Left forelimb (tissue), 1 donor: ENCODE measurements around the gene SF1.
"Not testable (repeated sequence)": the region's sequence is repeated elsewhere in the genome, so short reads cannot be mapped to it uniquely, and the experiment has no call there.

ENCODE experiments used
- DNase-seq: peaks from one replicate; pipeline ENCODE4 v3.0.0-alpha.2; 2018; ENCODE audit warnings: low spot score

Gene SF1, protein sequence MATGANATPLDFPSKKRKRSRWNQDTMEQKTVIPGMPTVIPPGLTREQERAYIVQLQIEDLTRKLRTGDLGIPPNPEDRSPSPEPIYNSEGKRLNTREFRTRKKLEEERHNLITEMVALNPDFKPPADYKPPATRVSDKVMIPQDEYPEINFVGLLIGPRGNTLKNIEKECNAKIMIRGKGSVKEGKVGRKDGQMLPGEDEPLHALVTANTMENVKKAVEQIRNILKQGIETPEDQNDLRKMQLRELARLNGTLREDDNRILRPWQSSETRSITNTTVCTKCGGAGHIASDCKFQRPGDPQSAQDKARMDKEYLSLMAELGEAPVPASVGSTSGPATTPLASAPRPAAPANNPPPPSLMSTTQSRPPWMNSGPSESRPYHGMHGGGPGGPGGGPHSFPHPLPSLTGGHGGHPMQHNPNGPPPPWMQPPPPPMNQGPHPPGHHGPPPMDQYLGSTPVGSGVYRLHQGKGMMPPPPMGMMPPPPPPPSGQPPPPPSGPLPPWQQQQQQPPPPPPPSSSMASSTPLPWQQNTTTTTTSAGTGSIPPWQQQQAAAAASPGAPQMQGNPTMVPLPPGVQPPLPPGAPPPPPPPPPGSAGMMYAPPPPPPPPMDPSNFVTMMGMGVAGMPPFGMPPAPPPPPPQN

DNA sequence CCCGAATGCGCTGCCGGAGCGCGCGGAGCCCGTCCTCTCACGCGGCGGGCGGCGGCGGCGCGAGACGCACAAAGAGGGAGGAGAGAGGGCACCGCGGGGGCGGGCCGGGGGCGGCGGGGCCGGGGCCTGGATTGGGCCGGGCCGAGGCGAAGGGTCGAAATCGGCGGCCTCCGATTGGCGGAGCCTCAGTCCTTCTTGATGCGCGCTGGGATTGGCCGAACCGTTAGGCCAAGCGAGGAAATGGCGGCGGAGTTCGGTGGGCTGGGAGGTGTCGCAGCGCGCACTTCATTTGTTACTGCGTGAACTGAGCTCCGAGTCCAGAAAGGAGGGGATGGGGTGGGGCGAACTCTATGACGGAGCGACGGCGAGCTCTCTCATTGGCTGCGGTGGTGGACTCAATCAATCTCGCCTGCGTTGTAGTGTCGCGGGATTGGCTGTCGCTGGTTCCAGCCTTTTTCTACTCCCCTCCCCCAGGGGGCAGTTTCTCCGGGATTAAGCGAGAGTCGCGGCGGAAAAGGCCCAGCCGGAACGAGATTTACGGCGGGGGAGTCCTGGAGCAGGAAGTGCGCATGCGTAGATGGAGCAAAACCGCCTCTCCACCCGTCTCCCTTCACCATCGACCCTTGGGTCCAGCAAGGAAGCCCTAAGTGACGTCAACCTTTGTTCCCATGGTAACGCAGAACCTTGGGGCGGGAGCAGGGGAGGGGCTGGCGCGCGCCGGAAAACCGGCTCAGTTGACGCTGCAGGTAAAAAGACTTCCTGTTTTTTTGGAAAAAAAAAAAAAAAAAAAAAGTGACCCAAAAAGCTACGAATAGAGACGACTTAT lies at the start of gene SF1:
SF1 (minus strand) TSS at position 70 of the 826 bp plus-strand sequence. CDS start 150 bp downstream, outside the sequence.
- DNase-seq = peak; percentile 99

DNA sequence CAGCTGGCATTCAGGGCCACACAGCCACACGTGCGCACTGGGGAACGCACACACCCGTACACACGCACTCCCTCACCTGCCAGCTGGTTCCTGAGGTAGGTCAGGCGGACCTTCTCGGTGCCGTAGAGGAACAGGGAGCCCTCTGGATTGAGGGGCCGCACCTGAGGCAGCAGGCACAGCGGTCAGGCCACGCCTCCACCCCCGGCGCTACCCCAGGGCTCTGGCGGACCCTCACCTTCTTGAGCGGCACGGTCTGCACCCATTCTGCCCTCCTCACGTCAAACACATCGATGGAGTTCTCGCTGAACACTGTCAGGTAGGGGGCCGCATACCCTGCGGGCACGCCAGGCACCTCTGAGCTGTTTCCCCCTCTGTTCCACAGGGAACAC lies 49.1 kb upstream of the SF1 start:
- no peak for DNase-seq

DNA sequence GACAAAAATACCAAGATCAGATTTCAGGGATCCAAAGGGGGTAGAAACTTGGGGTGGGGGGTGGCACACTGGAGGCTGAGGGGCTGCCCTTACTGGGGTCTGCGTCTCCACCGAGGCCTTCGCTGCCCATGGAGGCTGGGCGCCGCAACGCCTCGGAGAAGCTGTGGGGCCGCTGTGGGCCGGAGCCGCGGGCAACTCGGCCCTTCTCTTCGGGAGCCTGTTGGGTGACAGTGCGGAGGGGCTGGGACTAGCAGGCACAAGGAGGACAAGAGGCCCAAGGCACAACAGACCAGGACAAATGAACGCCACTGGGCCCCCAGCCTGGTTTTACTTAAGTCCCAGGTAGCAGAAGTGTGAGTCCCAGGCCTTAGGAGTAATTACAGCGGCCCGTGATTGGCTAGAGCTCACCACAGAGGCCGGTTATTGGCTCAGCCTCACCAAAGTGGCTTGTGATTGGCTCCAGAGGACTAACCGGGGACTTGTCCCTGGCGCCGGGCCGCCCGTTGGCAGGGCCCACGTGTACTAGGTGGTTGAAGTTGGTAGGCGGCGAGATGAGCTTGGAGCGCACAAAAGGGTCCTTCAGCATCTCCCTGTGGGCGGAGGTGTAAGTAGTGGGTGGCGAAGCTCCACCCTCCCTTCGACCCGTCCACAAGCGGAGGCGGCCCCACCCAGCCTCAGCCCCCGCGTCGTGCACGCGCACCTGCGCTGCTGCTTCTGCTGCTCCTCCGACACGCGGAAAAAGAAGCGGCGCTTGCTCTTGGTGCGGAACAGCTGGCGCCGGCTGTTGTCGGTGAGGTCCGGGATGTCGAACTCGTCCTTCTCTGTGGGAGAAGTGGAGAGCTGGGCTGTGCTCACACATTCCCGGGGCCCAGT lies 48.5 kb upstream of the SF1 start:
- DNase-seq = no peak

DNA sequence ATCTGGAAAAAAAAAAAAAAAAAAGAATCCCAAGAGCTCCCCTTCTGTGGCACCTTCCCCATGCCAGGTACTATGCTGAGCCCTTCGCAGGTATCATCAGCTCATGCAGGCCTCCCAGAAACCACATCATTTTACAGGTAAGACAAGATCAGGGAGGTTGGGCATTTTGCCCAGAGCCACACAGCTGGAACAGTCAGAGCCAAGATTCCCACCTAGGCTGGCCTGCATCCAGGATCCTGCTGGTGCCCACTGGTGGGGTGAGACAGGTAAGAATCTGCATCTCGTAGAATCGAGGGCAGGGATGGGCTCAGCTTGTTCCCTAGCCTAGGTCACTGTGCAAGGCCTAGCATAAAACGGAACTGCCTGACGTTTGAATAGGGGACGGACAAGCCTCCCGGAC lies 47.7 kb upstream of the SF1 start:
- no peak for DNase-seq

DNA sequence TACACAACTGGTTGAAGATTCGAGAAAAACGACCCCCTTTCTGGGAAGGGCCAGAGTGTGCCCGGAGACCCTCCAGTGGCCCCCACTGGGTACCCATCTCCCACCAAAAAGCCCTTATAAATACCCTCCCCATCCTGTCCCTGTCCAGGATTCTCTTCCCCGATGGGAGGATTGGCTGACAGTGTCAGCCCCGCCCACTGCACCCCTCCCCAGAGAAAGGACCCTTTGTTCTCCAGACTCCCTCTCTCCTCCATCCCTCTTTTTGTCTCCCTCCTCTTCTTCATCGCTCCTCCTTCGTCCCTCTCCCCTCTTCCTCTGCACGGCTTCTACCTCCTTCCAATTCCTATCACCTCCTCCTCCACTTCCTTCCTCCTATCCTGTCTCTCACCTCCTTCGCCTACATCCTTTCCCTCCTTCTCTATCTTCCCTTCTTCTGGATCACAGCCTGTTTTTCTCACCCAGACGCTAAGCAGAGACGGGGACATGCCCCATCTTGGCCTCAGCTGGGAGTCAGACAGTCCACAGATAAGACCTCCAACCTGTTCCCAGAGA lies 45.3 kb upstream of the SF1 start:
- DNase-seq = no peak

DNA sequence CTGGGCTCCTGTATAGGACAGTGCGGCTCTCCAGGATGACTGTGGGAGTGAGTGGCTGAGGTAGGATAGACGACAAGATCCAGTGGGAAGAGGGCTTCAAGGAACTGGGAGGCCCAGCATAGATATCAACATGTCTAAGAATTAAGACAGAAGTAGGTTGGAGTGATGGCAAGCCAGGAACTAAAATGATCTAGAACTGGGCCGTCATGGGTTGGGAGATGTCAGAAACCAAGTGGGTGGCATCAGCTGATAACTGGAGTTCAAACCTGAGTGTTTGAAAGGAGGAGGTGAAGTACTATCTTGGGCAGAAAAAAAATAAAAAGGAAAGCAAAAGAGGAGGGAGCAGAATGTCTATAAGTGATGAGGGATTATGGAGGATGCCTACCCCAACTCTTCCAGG lies 39.1 kb upstream of the SF1 start:
- DNase-seq = no peak

DNA sequence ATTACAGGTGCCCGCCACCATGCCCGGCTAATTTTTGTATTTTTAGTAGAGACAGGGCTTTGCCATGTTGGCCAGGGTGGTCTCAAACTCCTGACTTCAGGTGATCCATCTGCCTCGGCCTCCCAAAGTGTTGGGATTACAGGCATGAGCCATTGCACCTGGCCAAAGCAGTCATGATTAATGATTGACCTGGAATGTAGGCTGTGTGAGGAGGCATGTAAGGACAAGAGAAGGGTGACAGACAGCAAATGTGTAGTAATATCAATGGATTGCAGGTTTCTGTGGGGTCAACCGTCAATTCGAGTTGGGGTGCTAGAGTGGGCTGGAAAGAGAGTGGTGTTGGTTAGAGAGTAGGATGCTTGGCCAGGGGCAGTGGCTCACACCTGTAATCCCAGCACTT lies 37.1 kb upstream of the SF1 start:
- not testable (repeated sequence) for DNase-seq

DNA sequence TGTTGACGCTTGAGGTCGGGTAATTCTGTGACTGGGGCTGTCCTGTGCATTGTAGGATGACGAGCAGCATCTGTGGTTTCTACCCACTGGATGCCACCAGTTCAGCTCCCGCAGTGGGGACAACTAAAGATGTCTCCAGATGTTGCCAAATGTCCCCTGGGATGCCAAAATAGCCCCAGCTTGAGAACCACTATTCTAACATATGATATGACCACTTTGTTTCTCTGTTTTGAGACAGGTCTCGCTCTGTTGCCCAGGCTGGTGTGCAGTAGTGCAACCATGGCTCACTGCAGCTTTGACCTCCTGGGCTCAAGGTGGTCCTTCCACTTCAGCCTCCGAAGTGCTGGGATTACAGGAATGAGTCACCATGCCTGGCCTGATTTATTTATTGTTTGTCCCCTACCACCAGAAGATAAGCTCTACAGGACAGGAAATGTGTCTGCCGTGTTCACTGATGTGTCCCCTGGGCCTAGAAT lies 36.4 kb upstream of the SF1 start:
- no peak for DNase-seq

DNA sequence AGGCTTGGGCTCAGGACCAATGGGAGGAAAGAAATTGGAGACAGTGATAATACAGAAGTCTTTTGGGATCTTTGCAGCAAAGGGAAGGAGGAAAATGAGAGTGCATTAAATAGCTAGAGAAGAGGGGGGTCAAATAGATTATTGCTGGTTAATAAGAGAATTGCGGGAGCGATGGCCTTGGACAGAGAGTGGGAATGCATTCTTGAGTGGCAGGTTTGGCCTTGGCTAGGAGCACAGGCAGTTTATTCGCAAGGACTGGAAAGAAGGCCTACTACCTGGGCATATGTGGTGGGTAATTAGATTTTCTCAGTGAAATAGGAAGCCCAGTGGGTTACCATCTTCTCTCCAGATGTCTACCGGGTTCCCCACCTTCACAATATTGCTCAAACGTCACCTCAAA lies 35.5 kb upstream of the SF1 start:
- DNase-seq = no peak

DNA sequence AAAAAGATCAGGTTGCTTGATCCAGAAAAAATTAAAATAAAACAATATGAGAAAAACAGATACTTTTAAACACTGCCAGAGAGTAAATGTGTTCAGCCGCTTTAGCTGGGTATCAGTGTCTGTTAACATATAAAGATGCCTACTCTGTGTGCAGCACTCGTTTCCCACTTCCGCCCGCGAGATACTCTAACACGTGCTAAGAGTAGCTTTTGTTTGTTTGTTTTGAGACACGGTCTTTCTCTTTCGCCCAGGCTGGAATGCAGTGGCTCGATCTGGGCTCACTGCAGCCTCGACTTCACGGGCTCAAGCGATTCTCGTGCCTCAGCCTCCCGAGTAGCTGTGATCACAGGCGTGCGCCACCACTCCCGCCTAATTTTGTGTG lies 32.5 kb upstream of the SF1 start:
- DNase-seq = no peak

DNA sequence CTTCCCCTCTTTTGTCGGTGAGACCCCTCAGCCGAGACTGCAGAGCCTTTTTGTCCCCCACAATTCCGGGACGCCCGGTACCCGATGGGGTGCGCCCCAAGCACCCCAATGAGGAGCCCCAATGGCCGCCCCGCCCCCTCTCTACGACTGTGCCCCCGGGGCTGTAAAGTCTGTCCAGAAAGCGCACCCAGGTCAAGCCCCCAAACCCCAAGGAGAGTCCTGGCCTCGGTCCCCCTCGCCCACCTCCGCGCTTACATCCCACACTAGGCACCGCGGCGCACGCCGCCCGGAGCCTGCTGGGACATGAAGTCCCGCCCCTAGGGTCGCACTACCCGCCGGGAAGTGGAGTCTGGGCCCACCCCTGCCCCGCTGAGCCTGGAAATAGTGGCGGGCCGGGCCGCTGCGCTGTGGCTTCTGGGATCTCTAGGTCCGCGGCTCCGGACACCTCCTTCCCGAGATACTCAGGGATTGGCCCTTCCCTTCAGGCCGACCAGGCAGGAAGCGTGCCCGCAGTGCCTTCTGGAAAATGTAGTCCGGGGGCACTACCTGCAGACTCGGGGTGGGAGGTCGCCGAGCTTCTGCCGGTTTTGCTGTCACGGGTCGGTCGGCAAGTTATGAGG lies 32.0 kb upstream of the SF1 start, which contains the start of gene MEN1:
MEN1 (minus strand) TSS at position 281 of the 620 bp plus-strand sequence. CDS start 442 bp downstream, outside the sequence.
- peak; percentile 97 for DNase-seq

DNA sequence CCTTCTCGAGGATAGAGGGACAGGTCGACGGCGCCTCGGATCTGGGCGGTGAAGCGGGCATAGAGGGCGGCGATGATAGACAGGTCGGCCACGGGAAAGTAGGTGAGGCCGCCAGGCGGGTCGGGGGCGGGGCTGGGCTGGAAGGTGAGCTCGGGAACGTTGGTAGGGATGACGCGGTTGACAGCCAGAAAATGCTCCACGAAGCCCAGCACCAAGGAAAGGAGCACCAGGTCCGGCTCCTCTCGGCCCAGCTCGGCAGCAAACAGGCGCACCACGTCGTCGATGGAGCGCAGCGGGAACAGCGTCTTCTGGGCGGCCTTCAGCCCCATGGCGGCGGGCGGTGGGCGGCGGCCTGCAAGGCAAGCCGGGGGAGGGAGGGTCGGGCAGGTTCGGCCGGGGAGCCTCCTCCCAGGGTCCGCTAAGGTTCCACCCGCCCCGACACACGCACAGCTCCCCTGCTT lies 31.5 kb upstream of the SF1 start:
- no peak for DNase-seq

DNA sequence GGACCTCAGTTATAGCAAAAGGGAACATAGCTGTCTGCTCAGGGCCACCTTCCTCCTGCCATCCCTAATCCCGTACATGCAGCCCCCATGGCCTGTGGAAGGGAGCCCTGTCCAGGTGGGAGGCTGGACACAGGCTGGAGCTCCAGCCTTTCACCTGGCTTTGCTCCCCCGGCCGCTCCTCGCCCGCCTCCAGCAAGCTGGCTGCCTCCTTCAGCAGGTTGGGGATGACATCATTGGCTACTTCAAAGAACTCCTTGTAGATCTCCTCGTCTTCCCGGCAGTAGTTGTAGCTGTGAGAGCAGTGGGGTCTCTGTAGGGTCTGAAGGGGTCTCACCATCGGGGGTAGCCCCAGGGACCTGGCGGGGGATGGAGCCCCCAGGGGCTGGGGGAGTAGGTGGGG lies 27.1 kb upstream of the SF1 start:
- no peak for DNase-seq

DNA sequence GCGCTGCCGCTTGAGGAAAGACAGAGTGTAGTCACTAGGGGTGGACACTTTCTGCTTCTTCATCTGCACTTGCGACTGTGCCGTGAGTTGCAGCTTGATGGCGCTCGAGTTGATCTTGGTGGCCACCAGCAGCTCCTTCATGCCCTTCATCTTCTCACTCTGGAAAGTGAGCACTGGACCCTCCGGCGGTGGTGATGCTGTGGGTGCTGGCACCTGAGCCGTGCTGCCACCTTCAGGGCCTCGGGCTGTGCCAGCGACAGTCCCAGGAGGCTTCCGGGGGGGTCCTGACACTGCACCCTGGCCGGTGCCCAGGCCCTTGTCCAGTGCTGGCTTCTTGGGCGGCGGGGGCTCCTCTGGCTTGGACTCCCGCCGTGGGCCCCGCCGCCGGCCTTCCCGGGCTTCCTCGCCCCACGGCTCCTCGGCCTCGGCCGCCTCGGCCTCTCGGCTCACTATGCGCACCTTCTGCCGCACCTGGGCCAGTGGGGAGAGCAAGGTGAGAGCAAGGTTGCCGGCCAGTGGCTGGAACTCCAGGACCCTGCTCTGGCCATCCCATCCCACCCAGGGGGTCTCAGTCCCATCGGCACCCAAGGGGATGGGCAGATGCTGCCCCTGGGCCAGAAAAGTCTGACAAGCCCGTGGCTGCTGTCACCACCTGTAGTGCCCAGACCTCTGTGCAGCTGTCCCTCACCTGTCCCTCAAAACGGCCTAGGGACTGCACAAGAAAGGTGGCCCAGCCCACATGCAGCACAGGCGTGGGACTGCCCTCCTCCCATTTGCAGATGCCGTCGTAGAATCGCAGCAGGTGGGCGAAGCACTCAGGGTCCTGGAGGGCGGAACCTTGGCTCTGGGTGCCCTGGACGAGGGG lies 26.2 kb upstream of the SF1 start:
- no peak for DNase-seq

DNA sequence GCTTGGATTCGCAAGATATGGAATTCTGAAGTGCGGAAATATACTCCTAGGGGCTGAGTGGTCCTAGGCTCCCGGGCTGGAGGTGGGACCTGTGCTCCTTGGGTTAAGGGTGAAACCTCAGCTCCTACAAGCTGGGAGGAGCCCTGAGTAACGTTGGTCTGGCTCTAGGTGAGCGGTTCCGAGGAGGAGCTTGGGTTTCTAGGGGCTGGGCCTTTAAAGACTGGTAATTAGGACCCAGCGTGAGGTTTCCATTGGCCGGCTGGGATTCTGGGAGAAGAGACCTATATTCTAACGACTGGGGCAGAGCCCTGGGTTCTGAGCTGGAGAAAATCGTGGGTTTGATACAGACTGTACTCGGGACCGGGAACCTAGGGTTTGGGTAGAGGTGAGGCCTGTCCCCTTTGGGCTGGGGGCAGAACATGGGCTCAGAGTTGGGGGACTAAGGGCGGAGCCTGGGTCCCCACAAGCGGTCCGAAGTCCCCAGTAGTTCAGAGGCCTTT lies 25.6 kb upstream of the SF1 start:
- DNase-seq = no peak

DNA sequence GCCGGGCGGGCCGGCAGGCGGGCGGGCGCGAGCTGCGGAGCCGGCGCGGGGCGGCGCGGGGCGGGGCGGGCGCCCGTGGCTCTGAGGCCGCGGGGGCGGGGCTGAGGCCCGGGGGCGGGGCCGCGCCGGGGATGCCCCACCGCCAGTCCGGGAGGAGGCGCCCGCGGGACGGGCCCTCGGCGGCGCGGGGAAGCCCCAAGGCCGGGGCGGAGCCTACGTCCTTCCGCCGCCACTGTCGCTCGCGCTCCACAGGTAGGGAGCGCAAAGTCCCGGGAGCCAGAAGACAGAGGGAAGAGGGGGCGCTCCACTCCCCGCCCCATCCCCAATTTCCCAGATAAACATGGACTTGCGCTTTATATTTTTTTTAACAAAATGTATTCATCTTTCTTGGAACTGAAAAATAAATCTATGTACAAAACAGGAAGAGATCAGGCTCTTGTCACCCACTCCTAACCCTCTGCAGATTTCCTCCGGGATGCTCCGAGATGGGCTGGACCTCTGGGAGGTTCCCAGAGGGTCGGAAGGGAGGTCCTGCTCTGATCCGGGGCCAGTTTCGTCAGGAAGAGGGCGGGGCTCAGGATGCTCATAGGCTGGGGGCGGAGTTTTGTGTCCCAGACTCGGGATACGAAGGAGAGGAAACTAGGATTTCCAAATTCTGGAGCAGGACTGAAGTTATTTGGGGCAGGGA lies 25.0 kb upstream of the SF1 start, which contains the start of gene MAP4K2:
MAP4K2 (minus strand) TSS at position 57 of the 688 bp plus-strand sequence. CDS start 65 bp downstream, outside the sequence.
- peak; percentile 88 for DNase-seq

DNA sequence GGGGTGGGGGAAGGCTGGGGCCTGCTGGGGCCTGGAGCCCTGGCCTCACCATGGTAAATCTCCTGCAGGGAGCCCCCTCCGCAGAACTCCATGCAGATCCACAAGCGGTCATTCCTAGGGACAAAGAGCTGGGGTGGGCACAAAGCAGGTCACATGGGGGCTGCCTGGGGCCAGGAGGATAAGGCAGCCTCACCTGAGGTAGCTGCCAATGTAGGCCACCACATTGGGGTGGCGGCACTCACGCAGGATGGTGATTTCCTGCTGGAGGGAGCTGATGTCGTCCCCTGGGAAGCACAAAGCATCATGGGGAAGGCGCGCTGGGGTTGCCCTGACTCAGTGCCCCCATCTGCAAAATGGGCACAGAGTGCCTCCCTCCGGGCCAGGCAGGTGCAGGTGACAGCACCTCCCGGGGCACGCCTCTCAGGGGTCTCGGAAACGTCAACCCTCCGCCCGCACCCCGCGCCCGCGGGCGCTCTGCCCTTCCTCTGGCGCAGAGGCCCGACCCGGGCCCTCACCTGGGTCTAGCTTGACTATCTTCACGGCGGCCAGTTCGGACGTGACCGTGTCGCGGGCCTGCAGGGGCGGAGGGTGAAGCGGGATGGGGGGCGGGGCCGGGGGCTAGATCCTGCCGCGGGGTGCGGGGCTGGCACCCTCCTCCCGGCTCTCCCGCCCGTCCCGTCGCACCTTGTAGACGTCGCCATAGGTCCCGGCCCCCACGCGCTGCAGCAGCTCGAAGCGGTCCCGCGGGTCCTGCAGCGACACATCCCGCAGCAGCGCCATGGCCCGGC lies 24.2 kb upstream of the SF1 start:
- DNase-seq = no peak
